NCI-H524 treated with DMSO at 0.1 percent for 48 hours (cell line): ENCODE results near the gene WDR35.
"Not testable (repeated sequence)": the region's sequence is repeated elsewhere in the genome, so short reads cannot be mapped to it uniquely, and the experiment has no call there.

Source experiments
- DNase-seq: peaks from one replicate; lab custom pipeline; 2025; lab: John Stamatoyannopoulos, UW

The WDR35 gene

GRCh38 chr2:19942199-19942598 lies 47.7 kb downstream of the WDR35 start:
- DNase-seq = no peak

- DNase-seq = no peak
Measured at GRCh38 chr2:19937004-19937403, 52.9 kb downstream of the WDR35 start.

GRCh38 chr2:19936203-19936602 lies 53.7 kb downstream of the WDR35 start:
- no peak for DNase-seq

DNA sequence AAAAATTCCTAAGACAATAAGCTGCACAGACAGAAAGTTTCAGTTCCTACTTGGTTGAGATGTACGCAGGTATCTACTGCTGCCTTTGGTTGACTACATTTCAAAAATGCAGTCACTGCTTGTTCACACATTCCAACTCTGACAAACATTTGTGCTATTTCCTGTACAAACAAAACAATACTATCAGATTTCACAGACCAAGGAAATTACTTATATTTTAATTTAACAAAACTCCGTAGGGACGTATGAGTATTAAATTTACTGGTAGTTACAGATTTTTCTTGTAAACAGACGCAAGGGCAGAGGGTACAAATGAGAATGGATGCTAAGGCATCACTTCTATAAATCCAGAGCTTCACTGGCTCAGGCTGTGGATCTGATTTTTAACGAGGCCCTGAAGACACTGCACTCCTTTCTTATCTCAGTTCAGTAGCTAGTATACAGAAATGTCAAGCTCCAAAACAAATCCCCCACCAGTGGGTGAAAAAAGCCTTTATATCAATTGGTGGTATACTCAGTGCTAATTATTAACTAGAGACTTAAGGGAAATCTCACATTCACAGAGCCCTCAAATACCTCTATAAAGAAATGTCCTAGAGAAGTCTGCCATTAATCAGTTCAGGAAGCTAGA lies 56.4 kb downstream of the WDR35 start:
- DNase-seq = no peak

DNA sequence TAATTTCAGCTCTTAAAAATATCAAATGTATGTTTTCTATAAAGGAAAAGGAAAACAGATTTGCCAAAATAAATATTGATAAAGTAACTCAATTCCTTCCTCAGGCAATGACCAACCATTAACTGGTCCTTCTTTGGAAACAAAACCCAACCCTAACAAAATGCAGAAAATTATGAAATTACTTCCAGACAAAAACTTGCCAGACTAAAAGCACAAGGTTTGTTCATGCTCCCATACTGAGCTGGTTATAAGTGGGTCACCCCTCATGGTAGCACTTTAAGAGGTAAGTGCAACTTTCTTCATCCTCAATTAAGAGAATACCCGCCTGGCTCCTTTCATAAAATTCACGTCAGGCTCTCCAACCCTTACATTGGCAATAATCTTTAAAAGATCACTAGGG lies 57.0 kb downstream of the WDR35 start:
- DNase-seq = no peak

GRCh38 chr2:19929226-19929625 lies 60.7 kb downstream of the WDR35 start:
- DNase-seq = no peak

- DNase-seq = not testable (repeated sequence)
Measured at GRCh38 chr2:19927816-19928215, 62.1 kb downstream of the WDR35 start.

- not testable (repeated sequence) for DNase-seq
Measured at GRCh38 chr2:19924526-19924925, 65.4 kb downstream of the WDR35 start.

GRCh38 chr2:19922188-19922587 lies 67.7 kb downstream of the WDR35 start:
- not testable (repeated sequence) for DNase-seq

GRCh38 chr2:19916385-19916950 lies 73.4 kb downstream of the WDR35 start:
- DNase-seq = no peak

DNA sequence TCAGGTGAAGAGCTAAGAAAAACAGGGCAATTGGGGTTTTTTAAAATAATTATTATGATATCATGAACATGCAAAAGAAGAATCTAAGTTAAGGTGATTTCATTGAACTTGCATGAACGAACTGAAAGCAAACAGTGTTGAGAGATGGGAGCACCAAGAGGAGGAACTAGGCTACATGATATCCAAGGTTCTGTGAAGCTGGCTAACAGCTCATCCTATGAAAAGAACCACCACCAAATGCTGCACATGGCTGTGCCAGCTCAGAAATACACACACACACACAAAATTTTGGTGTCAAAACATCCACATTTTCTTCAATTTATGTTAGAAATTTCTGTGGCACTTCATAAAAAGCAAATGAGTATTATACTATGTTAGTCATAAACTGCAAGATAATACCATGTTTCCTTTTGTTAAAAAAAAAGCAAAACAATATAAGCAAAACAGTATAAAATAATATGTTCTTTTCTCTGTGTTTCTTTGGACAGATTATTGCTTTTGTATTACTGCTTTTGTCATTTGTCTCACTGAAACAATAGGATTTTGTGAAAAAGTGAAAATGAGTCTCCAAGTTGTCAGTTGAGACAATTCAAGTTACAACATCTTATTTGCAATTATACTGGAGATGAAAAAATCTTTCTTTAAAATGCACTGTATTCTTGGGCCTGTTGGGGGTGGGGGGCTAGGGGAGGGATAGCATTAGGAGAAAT lies 75.5 kb downstream of the WDR35 start:
- DNase-seq = no peak

DNA sequence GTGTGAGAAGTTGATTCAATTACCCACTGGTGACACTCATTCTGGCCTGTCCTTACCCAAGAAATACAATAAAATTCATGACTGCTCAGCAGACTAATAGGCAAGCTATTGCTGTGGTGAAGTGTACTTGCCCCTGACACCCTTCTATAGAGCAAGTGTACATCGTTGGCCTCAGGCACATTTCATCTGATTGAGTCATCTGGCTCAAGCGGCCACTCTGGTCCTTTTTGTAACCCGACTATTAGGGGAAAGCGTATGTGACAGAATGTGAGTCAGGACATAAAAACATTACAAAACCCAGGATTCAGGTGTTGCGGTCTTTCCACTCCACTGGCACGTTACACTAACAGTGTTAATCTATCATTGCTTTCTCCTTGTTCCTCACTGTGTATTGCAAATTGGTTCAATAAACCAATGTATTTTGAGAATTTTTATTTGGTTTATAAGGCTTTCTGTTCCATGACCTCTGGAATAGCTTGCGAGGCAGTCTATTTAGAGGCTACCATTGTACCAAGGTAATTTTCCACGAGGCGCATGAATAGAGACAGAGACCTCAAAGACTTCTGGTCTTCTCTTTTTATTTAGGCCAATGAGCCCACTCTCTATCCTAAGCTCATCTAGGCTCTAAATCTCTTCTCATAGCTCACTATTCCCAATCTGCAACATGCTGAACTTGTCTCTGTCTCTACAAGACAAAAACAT lies 77.9 kb downstream of the WDR35 start:
- DNase-seq = no peak

DNA sequence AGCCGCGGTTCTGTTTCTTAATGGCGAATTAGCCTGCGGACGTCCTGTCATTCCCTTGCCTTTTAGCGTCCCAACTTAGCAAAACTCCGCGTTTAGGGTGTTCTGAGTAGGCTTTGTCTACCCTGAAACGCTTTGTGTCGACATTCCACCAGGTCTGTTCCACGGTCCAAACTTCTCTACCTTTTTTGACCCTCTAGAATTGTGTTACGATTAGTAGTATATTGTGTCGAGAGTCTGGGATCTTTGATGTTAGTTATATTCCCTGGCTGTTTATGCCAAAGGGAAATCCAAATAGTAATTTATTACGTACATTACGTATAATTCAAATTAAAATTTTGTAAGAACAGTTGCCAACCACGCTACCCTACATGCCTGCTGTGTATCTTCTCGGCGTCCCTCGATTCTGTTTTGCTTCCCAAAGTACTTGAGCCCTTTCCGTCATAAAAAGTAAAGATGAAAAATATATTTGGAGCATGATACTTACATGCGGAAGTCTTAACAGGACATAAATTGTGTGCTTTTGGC lies 87.6 kb downstream of the WDR35 start:
- DNase-seq = peak; percentile 60

DNA sequence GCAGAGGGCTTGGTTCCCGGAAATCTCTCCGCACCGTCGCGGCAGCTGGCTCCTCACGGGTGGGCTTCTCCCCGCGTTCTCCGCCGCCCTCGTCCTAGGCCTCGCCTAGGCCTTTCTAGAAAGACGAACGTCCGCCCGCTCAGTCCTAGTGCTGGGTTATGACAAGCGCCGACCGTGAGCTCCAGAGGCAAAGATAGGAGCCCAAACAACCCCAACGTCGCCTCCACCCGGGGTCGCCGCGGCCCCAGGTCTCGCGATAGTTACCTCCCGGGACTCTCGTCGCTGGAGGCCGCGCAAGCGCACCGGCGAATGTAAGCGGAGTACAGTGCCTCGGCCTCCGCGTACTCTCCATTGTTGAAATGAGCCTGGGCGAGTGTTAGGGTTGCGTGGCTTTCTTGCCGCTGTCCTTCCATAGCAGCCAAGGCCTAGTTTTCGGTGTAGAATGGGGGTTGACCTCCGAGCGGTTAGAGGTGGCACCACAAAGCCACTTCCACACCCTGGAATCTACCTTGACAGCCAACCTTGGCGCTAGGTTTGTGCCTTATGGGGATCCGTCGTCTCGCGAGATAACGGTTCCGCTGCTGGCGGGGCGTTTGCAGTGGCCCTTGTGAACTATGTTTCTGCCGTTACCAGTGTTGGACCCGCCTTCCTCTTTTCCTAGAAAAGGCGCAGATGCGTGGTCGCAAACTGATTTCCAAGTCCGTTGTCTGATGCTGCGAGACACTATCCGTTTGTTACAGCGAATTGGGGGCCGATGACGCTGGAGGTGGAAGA lies 88.3 kb downstream of the WDR35 start, which contains the start of gene TTC32:
Gene TTC32, minus strand, starts transcription at position 542 of the 774 bp plus-strand sequence. Its CDS starts 129 bp downstream, at position 413.
- DNase-seq = peak; percentile 69

DNA sequence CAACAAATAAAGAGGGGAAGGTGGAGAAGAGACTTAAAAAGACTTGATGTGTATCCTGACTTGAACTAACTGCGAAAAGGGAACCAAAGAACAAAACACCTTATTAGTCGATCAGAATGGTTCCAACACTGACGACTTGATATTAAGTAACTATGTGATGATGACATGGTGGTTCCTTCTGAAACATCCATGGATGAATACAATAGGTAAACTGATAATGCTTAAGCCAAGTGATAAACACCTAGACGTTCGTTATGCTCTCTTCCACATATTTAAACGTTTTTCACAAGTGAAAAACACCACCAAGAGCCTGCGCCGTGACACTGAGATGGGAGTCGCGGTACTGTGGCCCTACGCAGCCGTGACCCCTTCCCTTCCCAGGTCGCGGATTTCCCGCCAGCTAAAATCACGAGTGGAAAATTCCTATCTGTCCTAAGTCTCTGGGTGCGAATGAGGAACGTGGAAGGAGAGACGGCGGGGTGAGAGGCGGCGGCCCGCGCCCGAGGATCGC lies 88.9 kb downstream of the WDR35 start:
- no peak for DNase-seq

DNA sequence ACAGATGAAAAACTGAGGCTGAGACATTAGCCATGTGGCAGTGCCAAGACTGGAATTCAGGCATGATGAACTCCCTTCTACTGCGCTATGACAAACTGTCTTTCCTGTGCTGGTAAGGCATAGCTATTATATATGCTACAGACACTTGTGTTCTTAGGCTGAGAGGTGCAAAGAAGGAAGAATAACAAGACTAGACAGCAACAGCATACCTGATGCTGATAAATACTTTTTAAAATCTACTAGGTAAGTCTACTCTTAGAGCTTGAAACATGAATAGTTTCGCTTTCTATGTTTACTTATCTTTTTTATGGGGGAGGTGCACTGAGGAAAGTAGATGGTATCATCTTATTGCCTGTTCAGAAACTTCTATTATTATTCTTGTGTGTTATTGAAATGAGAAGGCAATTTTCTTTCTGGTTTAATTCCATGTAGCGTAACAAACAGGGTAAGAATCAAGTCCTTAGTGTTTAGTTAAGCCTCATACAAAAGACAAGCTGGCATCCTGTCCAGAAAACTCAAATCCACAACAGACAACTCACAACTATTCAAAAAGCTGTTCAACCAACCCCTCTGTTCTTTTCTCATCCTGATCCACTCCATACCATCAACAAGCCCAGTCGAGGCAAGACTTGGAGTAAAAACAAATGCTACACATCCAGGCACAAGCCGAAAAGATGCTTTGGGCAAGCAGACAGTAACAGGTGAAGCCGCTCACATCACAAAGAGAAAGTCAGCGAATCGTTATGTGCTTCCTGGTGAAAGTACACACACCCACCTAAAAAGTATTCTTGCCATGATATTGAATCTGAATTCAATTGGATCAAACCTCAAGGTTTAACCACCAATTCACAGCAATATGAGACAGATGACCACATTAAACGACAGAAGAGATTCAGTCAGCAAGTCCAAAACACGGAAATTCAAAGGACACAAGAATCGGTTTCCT lies 89.6 kb downstream of the WDR35 start:
- DNase-seq = no peak

GRCh38 chr2:19898592-19899329 lies 91.1 kb downstream of the WDR35 start:
- no peak for DNase-seq

- no peak for DNase-seq
Measured at GRCh38 chr2:19897623-19898245, 92.2 kb downstream of the WDR35 start.

DNA sequence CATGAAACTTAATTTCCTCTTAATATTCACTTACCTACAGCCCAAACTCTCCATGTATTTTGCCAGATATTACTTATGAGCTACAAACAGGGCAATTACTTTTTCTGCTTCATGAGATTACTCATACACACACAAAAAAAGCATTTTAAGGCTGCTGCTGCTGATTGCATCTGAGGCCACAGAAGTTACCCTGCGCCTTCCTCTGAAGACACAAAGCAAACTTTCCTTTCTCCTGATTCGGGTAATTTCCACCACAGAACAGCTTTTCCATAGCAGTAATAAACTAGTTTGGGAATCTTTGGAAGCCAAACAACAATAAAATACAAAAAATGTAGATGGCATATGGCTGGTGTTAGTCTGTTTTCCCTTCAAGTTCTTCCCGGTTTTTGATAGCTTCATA lies 94.4 kb downstream of the WDR35 start:
- no peak for DNase-seq
